H1 (cell line): ENCODE results near the gene ZNF101. TPM values are rescaled to one million over a fixed set of nuclear protein-coding genes. Genes with fewer than 3 reads are reported as not detected.

Experiments used
- CTCF ChIA-PET: fragments of 300-600 bp; sonication (Branson Sonifier 250); formaldehyde crosslinking; loops from one replicate; lab custom pipeline; 2021; ENCODE audit not compliant: partially characterized antibody; lab: Charles Lee
- POLR2A ChIA-PET: fragments of 300-600 bp; sonication (Branson Sonifier 250); formaldehyde crosslinking; loops from one replicate; lab custom pipeline; 2021; ENCODE audit warnings: inconsistent platforms; ENCODE audit not compliant: partially characterized antibody; lab: Charles Lee
- DNase-seq, 2 experiments: peaks; one replicate each; pipeline versions ENCODE4 v3.0.0 to v3.0.0-alpha.2; 2010 to 2022; ENCODE audit warnings: low spot score in 2 of 2, low read depth in 1 of 2, mixed read lengths in 1 of 2
- FAIRE-seq: peaks from 2 replicates; lab custom pipeline; 2011; peaks lifted over from hg19 to GRCh38; lab: Jason Lieb, UNC
- H2AFZ ChIP-seq: 2 replicates; pipeline ENCODE4 v1.8.1; 2012; ENCODE audit warnings: low read length, inconsistent platforms
- H2AK5ac ChIP-seq: 2 replicates; pipeline ENCODE4 v1.6.1; 2013; ENCODE audit warnings: low read depth, low read length
- H2BK120ac ChIP-seq: replicated peaks from 2 replicates; pipeline ENCODE3; 2013; ENCODE audit warnings: low read depth, low read length, inconsistent platforms
- H2BK12ac ChIP-seq: 2 replicates; pipeline ENCODE4 v1.6.1; 2013; ENCODE audit warnings: low read depth, low read length
- H2BK15ac ChIP-seq: 2 replicates; pipeline ENCODE4 v1.6.1; 2013; ENCODE audit warnings: low read length
- H2BK20ac ChIP-seq: 2 replicates; pipeline ENCODE4 v1.6.1; 2013; ENCODE audit warnings: low read length
- H2BK5ac ChIP-seq: 2 replicates; pipeline ENCODE4 v1.6.1; 2013; ENCODE audit warnings: low read depth, low read length
- H3K14ac ChIP-seq: 2 replicates; pipeline ENCODE4 v1.6.1; 2013; ENCODE audit warnings: inconsistent platforms; ENCODE audit not compliant: insufficient read length
- H3K18ac ChIP-seq: 2 replicates; pipeline ENCODE4 v1.6.1; 2013; ENCODE audit warnings: low read length; ENCODE audit errors: extremely low read depth
- H3K23ac ChIP-seq: 2 replicates; pipeline ENCODE4 v1.6.1; 2013; ENCODE audit warnings: inconsistent platforms; ENCODE audit not compliant: insufficient read length
- H3K23me2 ChIP-seq: 2 replicates; pipeline ENCODE4 v1.6.1; 2013; ENCODE audit warnings: low read depth, low read length
- H3K27ac ChIP-seq: 2 replicates; pipeline ENCODE4 v1.6.1; 2011; ENCODE audit warnings: low read depth, low read length, inconsistent platforms
- H3K27me3 ChIP-seq, 4 experiments: replicated peaks in 1 of 4; 1 replicate in 1 of 4; 2 replicates in 3 of 4; pipeline versions ENCODE4 v1.6.1 to v1.8.1; 2011 to 2013; ENCODE audit warnings: low read length in 3 of 4, mild to moderate bottlenecking in 3 of 4, inconsistent platforms in 2 of 4, mixed read lengths in 2 of 4, moderate library complexity in 1 of 4; ENCODE audit not compliant: control insufficient read depth in 3 of 4, insufficient read depth in 3 of 4; ENCODE audit errors: extremely low read depth in 1 of 4
- H3K36me3 ChIP-seq, 4 experiments: 2 replicates each; pipeline versions ENCODE4 v1.6.1 to v1.8.1; 2011 to 2013; ENCODE audit warnings: mild to moderate bottlenecking in 4 of 4, low read length in 3 of 4, moderate library complexity in 2 of 4, control low read depth in 1 of 4, inconsistent platforms in 1 of 4; ENCODE audit not compliant: insufficient read depth in 4 of 4, control insufficient read depth in 2 of 4
- H3K4ac ChIP-seq: replicated peaks from 2 replicates; pipeline ENCODE3; 2013; ENCODE audit warnings: low read length, low read depth, mixed read lengths, inconsistent platforms; ENCODE audit not compliant: insufficient read length
- H3K4me1 ChIP-seq, 4 experiments: replicated peaks in 1 of 4; 1 replicate in 1 of 4; 2 replicates in 3 of 4; pipeline versions ENCODE4 v1.6.1 to v1.8.1; 2011 to 2013; ENCODE audit warnings: low read length in 3 of 4, inconsistent platforms in 2 of 4, mixed read lengths in 1 of 4; ENCODE audit not compliant: insufficient read depth in 4 of 4, control insufficient read depth in 3 of 4
- H3K4me2 ChIP-seq, 2 experiments: 2 replicates each; pipeline versions ENCODE4 v1.6.1 to v1.8.1; 2011 to 2013; ENCODE audit warnings: low read depth in 2 of 2, low read length in 2 of 2, control low read depth in 1 of 2, inconsistent platforms in 1 of 2, mild to moderate bottlenecking in 1 of 2; ENCODE audit not compliant: insufficient read depth in 1 of 2
- H3K4me3 ChIP-seq, 4 experiments: fragments of 200-600, 300-600 bp in 1 of 4; sonication (generic), shearing (Covaris generic), sonication (Bioruptor Twin) in 1 of 4; 2 replicates each; pipeline versions ENCODE4 v1.5.1 to v1.8.1; 2011 to 2016; ENCODE audit warnings: low read length in 4 of 4, low read depth in 3 of 4, control low read depth in 2 of 4, inconsistent platforms in 2 of 4, mild to moderate bottlenecking in 2 of 4, mixed read lengths in 1 of 4, moderate library complexity in 1 of 4; ENCODE audit not compliant: insufficient read depth in 2 of 4; ENCODE audit errors: extremely low read depth in 1 of 4
- H3K56ac ChIP-seq: replicated peaks from 2 replicates; pipeline ENCODE3; 2013; ENCODE audit warnings: low read depth, mild to moderate bottlenecking, mixed read lengths, low read length, inconsistent platforms; ENCODE audit not compliant: insufficient read length
- H3K79me1 ChIP-seq: 2 replicates; pipeline ENCODE4 v1.6.1; 2013; ENCODE audit warnings: low read depth, low read length, control low read depth
- H3K79me2 ChIP-seq, 2 experiments: 2 replicates each; pipeline versions ENCODE4 v1.6.1 to v1.8.1; 2012 to 2013; ENCODE audit warnings: low read length in 2 of 2, mild to moderate bottlenecking in 2 of 2, inconsistent platforms in 1 of 2; ENCODE audit not compliant: insufficient read depth in 2 of 2, control insufficient read depth in 1 of 2
- H3K9ac ChIP-seq, 4 experiments: replicated peaks in 1 of 4; 1 replicate in 1 of 4; 2 replicates in 3 of 4; pipeline versions ENCODE4 v1.6.1 to v1.8.1; 2011 to 2013; ENCODE audit warnings: low read depth in 3 of 4, low read length in 3 of 4, control low read depth in 2 of 4, mild to moderate bottlenecking in 2 of 4, moderate library complexity in 2 of 4, inconsistent platforms in 1 of 4; ENCODE audit errors: extremely low read depth in 1 of 4
- H3K9me3 ChIP-seq, 2 experiments: 2 replicates each; pipeline versions ENCODE4 v1.6.1 to v1.8.1; 2012 to 2013; ENCODE audit warnings: mild to moderate bottlenecking in 2 of 2, moderate library complexity in 2 of 2, control low read depth in 1 of 2, inconsistent platforms in 1 of 2, low read depth in 1 of 2, low read length in 1 of 2, mixed read lengths in 1 of 2; ENCODE audit not compliant: insufficient read depth in 2 of 2
- H4K20me1 ChIP-seq, 2 experiments: replicated peaks in 1 of 2; 2 replicates each; pipeline versions ENCODE3 to v1.8.1; 2011 to 2013; ENCODE audit warnings: inconsistent platforms in 2 of 2, low read length in 2 of 2, mild to moderate bottlenecking in 1 of 2; ENCODE audit not compliant: insufficient read depth in 2 of 2, control insufficient read depth in 1 of 2
- H4K5ac ChIP-seq: 2 replicates; pipeline ENCODE4 v1.6.1; 2013; ENCODE audit warnings: low read length, low read depth, mixed read lengths, inconsistent platforms; ENCODE audit not compliant: insufficient read length
- H4K8ac ChIP-seq: 2 replicates; pipeline ENCODE4 v1.8.0; 2013; ENCODE audit warnings: mild to moderate bottlenecking, moderate library complexity, low read length, inconsistent platforms; ENCODE audit not compliant: insufficient read depth; ENCODE audit errors: extremely low read depth
- H4K91ac ChIP-seq: replicated peaks from 2 replicates; pipeline ENCODE3; 2013; ENCODE audit warnings: low read length, mixed read lengths, inconsistent platforms; ENCODE audit not compliant: insufficient read length
- ASH2L ChIP-seq: fragments of 200-600, 300-600 bp; sonication (generic); IDR thresholded peaks from one replicate; pipeline ENCODE4 v1.7.1; 2017; ENCODE audit warnings: low read length
- ATF3 ChIP-seq: IDR thresholded peaks from 2 replicates; pipeline ENCODE4 v1.6.1; 2011; ENCODE audit warnings: low read depth, mild to moderate bottlenecking, low read length; ENCODE audit not compliant: insufficient read depth
- BACH1 ChIP-seq: IDR thresholded peaks from 2 replicates; pipeline ENCODE4 v1.6.1; 2012; ENCODE audit warnings: low read length, improper control_type of control experiment
- CEBPB ChIP-seq: IDR thresholded peaks from 2 replicates; pipeline ENCODE4 v1.6.1; 2012; ENCODE audit warnings: low read depth, low read length
- EZH2 ChIP-seq: fragments of 200-600 bp; sonication (generic); IDR thresholded peaks from 2 replicates; pipeline ENCODE4 v1.7.1; 2012; ENCODE audit warnings: low read depth, mild to moderate bottlenecking, moderate library complexity, low read length, inconsistent platforms; ENCODE audit not compliant: severe bottlenecking
- POLR2AphosphoS5 ChIP-seq: IDR thresholded peaks from 2 replicates; pipeline ENCODE4 v1.6.1; 2011; ENCODE audit warnings: low read depth, low read length
- RBBP5 ChIP-seq: IDR thresholded peaks from 2 replicates; pipeline ENCODE4 v1.7.1; 2012; ENCODE audit warnings: low read depth, mild to moderate bottlenecking, inconsistent platforms, low read length, moderate library complexity, borderline replicate concordance
- SP2 ChIP-seq: IDR thresholded peaks from 2 replicates; pipeline ENCODE4 v1.6.1; 2012; ENCODE audit warnings: mild to moderate bottlenecking, low read length, inconsistent platforms
- TBP ChIP-seq: IDR thresholded peaks from 2 replicates; pipeline ENCODE4 v1.6.1; 2011; ENCODE audit warnings: low read depth, low read length, improper control_type of control experiment
- WGBS, 2 experiments: shearing (Covaris generic) in 1 of 2; methylation state at CpG; one replicate each; pipeline versions ENCODE4 v1.1.6 to v1.1.7; 2013 to 2015; ENCODE audit warnings: low lambda C conversion rate in 2 of 2, mixed read lengths in 2 of 2, inconsistent platforms in 1 of 2, low coverage in 1 of 2, missing lambda C conversion rate in 1 of 2; ENCODE audit not compliant: insufficient replicate concordance in 2 of 2, insufficient coverage in 1 of 2, insufficient read length in 1 of 2; ENCODE audit errors: extremely low coverage in 1 of 2, missing lambda C conversion rate in 1 of 2; 5-methylcytosine and 5-hydroxymethylcytosine counted together
- polyA plus RNA-seq, 7 experiments: library from polyadenylated mRNA; depleted of rRNA in 3 of 7; stranded (reverse) in 5 of 7; unstranded in 2 of 7; fragments of >200 nt in 5 of 7; fragments of 200-250 nt in 2 of 7; gene quantifications; 1 replicate in 5 of 7; 2 replicates in 1 of 7; 4 replicates in 1 of 7; pipeline versions ENCODE4 v1.2.1 to v1.2.3, GENCODE V29; 2011 to 2013; ENCODE audit warnings: missing spikeins in 2 of 7, mixed read lengths in 2 of 7
- total RNA-seq: library from RNA; stranded (reverse); fragmentation: NEBNext Ultra II Directional; extraction: Animal tissue kit (Norgen Biotek cat#: 25700); gene quantifications from 2 replicates; pipeline ENCODE4 v1.2.1, GENCODE V29; 2021

The ZNF101 gene
- total and polyA plus RNA-seq, 2 of the 8 experiments (the other 6 are each of a cell fraction or from before 2014, with no cell fraction given) = 13.0 to 50.9 TPM

GRCh38 chr19:19721896-19722295, 53.3 kb downstream of the ZNF101 start:
- Histone ChIP-seq H3K27ac (no peak overlapping the region), H3K9me3 (peaks cover 31 to 38% of the 10 kb centered on the region in 2 experiments), H2BK120ac (no peak overlapping the region), H3K79me2 (peaks cover 0 to 19% of the 10 kb centered on the region in 2 experiments; a peak in 2 of 4 replicates), H2BK20ac (no peak overlapping the region), H2AK5ac (no peak overlapping the region), H3K56ac (no peak overlapping the region), H3K4me3 (no peak overlapping the region), H3K9ac (no peak overlapping the region), H2BK5ac (no peak overlapping the region), H3K23me2 (0 out of 2 replicates have a peak, but pooled peaks cover 2% of the 10 kb centered on the region), H4K5ac (no peak overlapping the region), H4K91ac (no peak overlapping the region), H3K18ac (no peak overlapping the region), H2BK15ac (no peak overlapping the region), H3K27me3 (no peaks in the 10 kb centered on the region), H4K20me1 (no peaks in the 10 kb centered on the region), H4K8ac (no peak overlapping the region), H3K23ac (no peak overlapping the region), H3K4ac (no peak overlapping the region), H3K4me1 (no peaks in the 10 kb centered on the region), H2AFZ (no peak overlapping the region), H3K36me3 (peaks cover 0 to 5% (median 0%) of the 10 kb centered on the region in 4 experiments; a peak in 1 of 8 replicates), H3K14ac (no peak overlapping the region), H2BK12ac (no peak overlapping the region), H3K4me2 (no peak overlapping the region), H3K79me1 (no peaks in the 10 kb centered on the region)
- ChIA-PET CTCF (no interaction called here), POLR2A (no interaction called here)
- TF ChIP-seq SP2 = no peak
- TF ChIP-seq POLR2AphosphoS5 = no peak
- TF ChIP-seq ASH2L = no peak
- no peak for TF ChIP-seq EZH2
- TF ChIP-seq TBP = no peak
- no peak for TF ChIP-seq ATF3
- no peak for TF ChIP-seq CEBPB
- no peak for TF ChIP-seq RBBP5
- no peak for TF ChIP-seq BACH1
- FAIRE-seq (no peak), DNase-seq (no peak)
- WGBS, 2 experiments = 100% methylated on average over 2 of the region's 2 CpGs; no CpG with 5 or more reads in 1 of the 2 experiments
